SK-MEL-5 (cell line): ENCODE results near the gene UGT2B15. TPM values are rescaled to one million over a fixed set of nuclear protein-coding genes. Genes with fewer than 3 reads are reported as not detected.
"Not testable (repeated sequence)": the region's sequence is repeated elsewhere in the genome, so short reads cannot be mapped to it uniquely, and the experiment has no call there.

Experiments used
- DNase-seq: peaks from one replicate; pipeline ENCODE4 v3.0.0-alpha.2; 2016; ENCODE audit warnings: low read depth, low spot score
- in situ Hi-C: cut with HindIII; loops from 2 replicates; pipeline ENCODE4 v1.10.0; 2016; ENCODE audit warnings: low sequenced_read_pairs, high pct_unique_total_duplicates, low pct_unique_long_range_greater_than_20kb
- total RNA-seq: library from RNA; depleted of rRNA; stranded (reverse); fragments of >200 nt; shearing (Covaris generic); gene quantifications from 2 replicates; pipeline ENCODE4 v1.2.3, GENCODE V29; 2014

UGT2B15 gene
- total RNA-seq, 1 experiment from 2014 or later = not detected

DNA sequence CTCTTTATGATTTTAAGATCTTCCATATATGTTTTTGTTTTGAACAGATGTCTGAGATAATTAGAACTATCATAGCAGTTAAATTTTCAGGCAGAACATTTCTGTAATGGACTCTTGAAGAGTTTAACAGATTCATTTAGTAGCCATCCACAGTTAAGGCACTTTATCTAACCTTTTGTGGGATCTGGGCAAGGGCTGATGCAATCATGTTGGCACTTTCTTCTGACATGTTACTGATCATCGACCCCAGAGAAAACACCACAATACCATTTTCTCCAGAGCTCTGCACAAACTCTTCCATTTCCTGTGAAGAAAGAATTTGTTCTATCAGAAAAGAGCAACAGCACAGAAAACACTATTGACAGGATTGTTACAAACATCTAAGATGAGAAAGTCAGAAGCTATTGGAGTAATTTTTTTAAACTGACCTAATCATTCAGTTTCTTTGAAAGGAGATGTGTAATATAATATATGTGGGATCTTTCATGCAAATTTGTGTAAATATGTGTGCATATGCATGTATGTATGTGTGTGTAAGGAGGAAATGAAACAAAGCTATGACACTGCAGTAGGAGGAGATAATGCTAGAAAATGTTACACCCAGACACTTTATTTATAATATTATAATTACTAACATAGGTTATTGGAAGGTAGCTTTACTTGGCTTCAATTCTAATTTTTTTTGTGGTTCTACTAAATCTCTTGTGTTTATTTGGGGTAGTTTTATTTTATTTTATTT is 7.4 kb downstream of the UGT2B15 start:
- DNase-seq, in situ Hi-C loops: not testable (repeated sequence)

DNA sequence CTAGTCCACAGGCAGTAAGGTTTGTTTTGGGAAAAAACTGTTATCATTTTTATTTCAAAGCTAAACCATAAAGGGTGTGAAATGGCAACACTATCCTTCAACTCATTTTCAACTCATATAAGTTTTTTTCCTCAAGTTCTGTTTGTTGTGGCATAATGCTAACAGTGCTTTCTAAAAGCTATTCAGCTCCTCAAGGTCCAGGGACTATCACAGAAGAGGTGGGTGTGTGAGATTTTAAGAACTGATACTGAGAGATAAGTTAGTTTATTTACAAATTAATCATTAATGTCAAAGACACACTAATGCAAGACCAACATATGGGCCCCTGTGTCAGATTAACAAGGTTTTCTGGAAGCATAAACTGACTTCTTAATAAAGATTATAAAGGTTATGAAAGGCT is 11.8 kb downstream of the UGT2B15 start:
- DNase-seq = no peak
- in situ Hi-C loops = no loop called here

DNA sequence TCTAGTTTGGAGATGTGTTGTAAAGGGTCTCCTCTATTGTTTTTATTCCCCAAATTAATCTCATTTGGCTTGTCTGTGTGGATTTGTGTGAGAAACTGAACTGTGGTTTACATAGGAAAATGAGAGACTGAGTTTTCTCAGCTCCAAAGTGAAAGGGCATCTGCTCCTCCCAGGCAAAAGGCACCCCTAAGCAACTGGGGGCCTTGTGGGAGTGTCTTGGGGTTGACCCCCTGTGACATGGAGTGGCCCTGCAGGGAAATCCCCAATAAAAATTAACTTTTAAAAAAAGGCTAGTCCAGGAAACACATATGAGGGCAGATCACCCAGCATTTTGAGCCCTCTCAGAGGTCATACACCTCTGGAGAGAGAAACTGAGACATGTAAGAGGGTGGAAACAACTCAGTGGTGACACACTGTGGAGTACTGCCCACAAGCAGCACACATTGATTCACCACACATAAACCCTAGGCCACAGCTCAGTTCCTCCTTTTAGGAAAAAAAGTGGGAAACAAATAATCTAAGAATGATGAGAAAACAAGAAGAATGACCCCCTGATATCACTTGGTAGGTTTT is 13.3 kb downstream of the UGT2B15 start:
- in situ Hi-C loops, DNase-seq: not testable (repeated sequence)

DNA sequence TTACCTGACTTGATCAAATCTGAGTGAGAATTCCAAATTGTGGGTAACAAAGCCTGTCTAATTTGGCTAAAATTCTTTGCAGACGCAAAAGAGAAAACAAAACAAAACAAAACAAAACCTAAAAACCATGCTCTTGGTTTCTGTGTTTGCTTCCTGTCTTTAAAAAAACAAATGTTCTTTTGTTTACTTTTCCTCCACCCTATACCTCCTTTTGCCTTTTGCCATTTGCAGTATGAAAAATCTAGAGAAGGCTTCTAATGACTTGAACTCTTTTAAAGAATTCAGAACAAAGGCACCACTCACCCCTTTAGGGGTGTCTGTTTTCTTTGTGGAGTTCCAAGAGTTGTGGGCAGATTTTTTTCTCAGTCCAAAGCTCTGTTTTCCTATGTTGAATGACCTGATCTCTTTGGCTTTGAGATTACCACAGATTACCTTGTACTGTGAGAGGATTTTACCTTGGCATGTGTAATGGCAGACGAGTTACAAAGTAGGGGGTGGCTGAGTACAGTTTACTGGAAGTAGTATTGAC is 13.9 kb downstream of the UGT2B15 start:
- DNase-seq = peak; percentile 0
- in situ Hi-C loops = not testable (repeated sequence)

DNA sequence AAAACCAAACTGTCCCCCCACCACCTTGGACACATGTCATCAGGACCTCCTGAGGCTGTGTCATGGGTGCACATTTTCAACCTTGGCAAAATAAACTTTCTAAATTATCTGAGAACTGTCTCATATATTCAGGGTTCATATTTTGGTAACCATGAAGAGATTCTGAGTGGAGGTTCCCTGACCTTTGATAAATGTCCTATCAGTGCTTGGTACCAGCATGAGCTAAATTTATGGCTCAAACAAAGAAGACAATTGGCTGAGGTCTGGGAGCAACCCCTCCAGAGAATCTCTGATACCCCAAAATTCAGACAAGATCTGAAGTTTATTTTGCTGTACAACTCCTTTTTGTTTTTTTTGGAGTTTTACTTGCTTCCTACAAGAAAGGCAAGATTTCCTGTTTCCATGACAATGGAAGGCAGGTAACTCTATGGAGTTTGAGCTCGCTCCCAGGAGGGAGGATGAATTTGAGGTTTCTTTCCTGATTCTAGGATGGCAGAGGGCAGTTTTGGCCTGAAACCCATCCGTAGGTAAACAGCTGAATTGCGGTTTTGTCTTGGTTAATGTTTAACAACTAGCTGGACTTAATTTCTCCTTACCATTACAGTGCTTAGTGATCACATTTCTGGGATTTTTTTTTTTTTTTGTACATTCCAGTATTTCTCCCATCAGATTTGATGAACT is 14.5 kb downstream of the UGT2B15 start:
- DNase-seq = no peak
- in situ Hi-C loops = no loop called here

DNA sequence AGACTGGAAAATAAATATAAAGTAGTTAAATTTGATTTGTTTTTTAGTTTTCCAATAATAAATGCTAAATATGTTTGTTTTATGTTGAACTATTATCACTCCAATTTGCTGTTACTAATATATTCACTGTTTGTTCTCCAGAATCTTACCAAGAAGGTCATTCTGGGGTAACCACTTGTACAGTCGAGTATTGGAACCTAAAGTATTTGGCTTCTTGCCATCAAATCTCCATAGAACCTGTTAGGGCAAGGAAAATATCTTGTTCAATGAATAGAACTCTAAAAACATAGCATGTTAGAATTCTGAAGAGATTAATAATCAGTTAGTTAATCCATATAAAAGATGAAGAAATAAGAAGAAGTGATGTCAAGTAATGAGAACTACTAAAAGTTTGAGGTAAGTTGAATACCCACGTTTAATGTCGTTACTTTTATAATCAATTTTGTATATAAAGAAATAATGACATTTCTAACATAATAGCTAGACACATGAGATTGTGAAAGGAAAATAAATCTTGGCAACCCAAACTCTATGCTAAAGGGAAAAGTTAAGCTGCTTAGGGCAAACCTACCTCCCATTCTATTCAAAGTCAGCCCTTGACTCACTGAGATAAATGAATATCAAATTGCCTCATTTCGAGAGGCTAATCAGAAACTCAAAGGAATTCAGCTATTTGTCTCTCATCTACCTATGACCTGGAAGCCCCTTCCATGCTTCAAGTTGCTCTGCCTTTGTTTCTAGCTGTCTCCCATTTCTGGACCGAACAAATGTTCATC is 15.3 kb downstream of the UGT2B15 start:
- in situ Hi-C loops = no loop called here
- DNase-seq = no peak

DNA sequence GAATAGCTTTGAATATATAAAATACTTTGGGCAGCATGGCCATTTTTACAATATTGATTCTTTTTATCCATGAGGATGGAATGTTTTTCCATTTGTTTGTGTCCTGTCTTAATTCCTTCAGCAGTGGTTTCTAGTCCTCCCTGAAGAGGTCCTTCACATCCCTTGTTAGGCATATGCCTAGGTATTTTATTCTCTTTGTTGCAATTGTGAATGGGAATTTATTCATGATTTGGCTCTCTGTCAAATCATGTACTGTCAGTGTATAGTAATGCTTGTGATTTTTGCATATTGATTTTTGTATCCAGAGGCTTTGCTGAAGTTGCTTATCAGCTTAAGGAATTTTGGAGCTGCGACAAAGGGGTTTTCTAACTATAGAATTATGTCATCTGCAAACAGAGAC is 18.5 kb downstream of the UGT2B15 start:
- DNase-seq = no peak
- in situ Hi-C loops = no loop called here

DNA sequence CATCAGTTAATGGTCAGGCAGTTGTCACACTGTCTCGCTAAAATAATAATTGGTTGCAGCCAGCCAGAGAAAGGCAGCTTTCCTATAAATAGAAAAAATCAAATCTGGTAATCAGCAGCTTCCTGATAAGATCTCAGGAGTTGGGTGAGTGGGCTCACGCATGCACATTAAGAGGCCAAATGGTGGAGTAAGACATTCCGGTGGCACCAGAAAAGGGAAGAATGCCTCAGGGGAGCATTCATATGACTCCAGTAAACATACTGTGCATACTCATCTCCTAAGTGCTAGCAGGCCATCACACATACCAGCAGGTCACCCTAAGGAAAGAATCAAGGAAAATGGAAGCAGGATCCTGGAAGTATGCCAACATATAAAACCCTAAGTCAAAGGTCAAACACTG is 40.1 kb downstream of the UGT2B15 start:
- peak; percentile 26 for DNase-seq
- in situ Hi-C loops = no loop called here

DNA sequence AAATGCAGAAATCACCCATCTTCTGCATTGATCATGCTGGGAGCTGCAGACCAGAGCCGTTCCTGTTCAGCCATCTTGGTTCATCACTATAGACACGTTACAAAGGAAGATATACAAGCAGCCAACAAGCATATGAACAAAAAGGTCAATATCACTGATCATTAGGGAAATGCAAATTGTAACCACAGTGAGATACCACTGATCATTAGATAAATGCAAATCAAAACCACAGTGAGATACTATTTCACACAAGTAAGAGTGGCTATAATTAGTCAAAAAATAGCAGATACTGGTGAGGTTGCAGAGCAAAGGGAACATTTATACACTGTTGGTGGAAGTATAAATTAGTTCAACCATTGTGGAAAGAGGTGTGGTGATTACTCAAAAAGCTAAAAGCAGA is 47.7 kb downstream of the UGT2B15 start:
- DNase-seq, in situ Hi-C loops: not testable (repeated sequence)

DNA sequence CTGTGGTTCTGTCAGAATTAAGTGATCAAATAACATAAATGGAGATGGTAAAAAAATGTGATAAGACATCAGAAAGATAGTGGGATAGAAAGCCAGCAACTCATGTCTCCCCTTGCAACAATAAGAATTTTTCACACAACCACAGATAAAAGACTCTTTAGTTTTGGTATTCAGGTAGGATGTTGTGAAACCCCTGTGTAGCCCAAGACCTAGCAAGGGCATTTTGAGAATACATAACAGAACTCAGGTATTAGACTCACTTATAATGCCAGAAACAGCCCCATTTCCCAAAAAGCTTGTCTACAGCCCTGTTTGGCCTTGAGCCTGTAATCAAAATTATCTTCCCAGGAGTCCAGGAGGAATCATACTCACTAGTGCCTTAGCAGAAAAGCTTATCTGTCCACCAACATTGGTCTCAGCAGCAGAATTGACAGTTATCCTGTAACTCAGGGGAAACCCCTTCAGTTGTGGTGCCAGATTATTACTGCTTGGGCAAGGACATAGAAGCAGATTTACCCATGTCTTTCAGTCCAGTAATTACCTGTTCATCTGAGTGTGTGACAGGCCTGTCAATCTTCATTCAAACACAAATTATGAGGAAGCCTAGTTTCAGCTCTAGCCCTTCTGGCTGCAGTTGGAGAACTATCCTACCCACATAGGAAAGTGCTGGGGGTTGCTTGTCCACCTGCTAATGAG is 53.3 kb downstream of the UGT2B15 start:
- in situ Hi-C loops = no loop called here
- no peak for DNase-seq

DNA sequence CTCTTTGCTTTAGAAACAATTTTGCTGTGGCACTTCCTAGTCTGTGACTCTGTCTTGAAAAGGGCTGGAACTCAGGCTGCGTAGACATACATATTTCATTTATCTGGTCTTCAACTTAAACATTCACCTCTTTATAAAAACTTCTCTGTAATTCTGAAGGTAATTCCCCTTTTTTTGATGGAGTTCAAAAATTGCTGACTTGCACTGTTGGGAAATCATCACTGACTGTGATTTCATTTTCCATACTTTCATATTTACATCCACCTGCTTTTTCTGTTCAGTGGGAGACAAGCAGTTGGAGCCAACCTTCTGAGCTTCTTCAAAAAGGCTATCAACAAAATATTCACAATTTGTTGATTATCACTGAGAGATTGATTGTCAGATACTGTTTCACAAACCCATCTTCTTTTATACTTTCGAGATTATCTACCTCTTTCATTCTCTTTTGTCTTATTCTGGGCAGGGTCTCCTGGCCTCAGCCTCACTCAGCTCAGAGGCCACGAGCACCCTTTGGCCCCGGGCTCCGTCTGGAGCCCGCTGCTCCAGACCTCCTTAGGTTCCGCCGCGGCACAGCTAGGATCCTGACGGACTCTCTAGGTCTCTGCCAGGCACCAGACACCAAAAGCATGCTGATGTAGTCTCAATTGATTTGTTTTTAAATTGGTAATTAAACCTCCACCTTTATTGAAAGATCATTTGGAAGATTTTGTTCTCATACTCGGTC is 54.6 kb downstream of the UGT2B15 start:
- DNase-seq = no peak
- in situ Hi-C loops = no loop called here

DNA sequence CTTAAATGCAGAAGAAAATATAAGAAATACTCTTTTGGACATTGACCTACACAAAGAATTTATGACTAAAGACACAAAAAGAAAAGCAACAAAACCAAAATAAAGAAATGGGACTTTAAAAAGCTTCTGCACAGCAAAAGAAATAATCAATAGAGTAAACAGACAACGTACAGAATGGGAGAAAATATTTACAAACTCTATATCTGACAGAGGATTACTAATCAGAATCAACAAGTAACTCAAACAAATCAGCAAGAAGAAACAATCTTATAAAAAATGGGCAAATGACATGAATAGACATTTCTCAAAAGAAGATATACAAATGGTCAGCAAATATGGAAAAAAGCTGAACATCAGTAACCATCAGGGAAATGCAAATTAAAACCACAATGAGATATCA is 56.7 kb downstream of the UGT2B15 start:
- in situ Hi-C loops = no loop called here
- DNase-seq = no peak

DNA sequence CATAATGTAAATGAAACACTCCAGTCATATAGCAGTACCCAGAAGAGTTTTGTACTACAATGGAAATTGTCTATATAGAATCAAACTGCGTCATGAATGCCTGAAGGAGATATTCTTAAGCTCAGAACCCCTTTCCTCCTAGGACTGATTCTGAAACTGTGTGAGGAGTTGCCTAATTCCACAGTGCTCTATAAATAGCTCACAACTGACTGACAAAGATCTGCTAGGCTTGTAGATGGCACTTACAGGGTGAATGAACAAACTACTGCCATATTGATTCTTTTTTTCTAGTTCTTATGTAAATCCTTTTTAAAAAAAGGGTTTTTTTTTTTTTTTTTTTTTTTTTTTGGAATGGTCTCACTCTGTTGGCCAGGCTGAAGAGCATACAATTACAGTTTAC is 64.2 kb downstream of the UGT2B15 start:
- in situ Hi-C loops = no loop called here
- DNase-seq = no peak

DNA sequence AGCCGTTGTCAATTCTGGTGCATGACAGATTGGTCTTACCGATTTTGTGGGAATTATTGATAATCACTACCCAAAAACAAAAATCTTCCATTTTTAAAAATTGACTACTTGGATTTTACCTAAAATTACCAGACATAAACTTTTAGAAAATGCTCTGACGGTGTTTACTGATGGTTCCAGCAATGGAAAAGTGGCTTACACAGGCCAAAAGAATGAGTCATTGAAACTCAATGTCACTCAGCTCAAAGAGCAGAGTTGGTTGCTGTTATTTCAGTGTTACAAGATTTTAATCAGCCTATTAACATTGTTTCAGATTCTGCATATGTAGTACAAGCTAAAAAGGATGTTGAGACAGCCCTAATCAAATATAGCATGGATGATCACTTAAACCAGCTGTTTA is 71.3 kb downstream of the UGT2B15 start:
- DNase-seq = no peak
- in situ Hi-C loops = no loop called here

DNA sequence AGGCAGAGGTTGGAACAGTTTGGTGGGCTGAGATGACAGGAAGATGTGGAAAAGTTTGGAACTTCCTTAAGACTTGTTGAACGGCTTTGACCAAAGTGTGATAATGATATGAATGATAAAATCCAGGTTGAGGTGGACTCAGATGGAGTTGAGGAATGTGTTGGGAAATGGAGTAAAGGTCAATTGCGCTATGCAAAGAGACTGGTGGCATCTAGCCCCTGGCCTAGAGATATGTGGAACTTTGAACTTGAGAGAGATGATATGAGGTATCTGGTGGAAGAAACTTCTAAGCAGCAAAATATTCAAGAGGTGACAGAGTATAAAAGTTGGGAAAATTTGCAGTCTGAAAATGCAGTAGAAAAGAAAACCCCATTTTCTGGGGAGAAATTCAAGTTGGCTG is 73.0 kb downstream of the UGT2B15 start:
- no peak for DNase-seq
- in situ Hi-C loops = no loop called here
